Ramos (cell line): ENCODE data around the gene IWS1.
"Not testable (repeated sequence)": the region's sequence is repeated elsewhere in the genome, so short reads cannot be mapped to it uniquely, and the experiment has no call there.

Source experiments
- in situ Hi-C: fragments of 300-500 bp; cut with MboI; formaldehyde crosslinking; loops from one replicate; pipeline ENCODE4 v1.14.3; 2022; ENCODE audit warnings: low sequenced_read_pairs; ENCODE audit not compliant: unreplicated experiment

Gene IWS1

GRCh38 chr2:127561371-127561770 lies 35.1 kb upstream of the IWS1 start:
- in situ Hi-C loops = no loop called here

DNA sequence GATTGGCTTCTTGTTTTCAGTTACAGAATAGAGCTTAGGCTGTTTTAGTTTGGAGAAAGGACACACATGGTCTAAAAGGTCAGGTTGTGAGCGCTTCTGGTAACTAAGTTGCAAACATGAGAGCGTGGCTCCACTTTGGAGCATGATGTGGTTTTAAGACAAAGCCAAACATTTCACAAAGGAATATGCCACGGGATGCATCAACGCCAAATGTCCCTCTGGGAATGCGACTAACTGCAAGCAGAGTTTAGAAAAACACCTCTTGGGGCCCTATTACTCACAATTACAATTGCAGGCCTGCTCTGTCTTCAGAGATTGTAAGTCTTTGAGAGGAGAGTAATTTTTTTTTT lies 34.6 kb upstream of the IWS1 start:
- in situ Hi-C loops = no loop called here

DNA sequence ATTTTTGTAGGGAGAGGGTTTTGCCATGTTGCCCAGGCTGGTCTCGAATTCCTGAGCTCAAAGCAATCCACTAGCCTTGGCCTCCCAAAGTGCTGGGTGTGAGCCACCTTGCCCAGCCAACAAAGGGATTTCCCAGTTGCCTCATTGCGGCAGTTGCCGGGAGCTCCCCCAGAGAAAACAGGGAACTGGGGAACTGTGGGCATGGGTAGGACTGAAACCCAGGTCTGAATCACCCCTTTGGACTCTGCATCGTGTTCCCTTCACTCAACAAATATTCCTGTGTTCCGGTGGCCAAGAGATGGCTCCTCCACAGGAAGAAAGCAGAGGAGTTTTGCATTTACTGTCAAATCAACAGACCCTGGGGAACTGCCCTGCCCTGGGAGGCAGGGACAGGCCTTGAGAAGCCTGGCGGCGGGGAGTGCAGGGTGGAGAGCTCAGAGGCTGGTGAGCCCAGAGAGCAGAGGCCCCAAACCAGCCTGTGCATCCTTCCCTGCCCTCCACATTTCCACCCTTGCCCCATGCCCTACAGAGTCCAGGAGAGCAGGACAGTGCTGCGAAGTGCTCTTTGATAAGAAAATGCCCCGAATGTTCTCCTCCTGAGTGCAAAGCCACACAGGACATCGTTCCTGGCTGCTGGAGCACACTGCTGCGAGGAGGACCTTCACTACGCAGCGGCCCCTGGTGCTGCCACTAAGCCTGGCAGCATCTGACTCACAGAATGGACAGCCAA lies 34.1 kb upstream of the IWS1 start:
- in situ Hi-C loops = no loop called here

GRCh38 chr2:127559454-127559853 lies 33.2 kb upstream of the IWS1 start:
- in situ Hi-C loops = no loop called here

DNA sequence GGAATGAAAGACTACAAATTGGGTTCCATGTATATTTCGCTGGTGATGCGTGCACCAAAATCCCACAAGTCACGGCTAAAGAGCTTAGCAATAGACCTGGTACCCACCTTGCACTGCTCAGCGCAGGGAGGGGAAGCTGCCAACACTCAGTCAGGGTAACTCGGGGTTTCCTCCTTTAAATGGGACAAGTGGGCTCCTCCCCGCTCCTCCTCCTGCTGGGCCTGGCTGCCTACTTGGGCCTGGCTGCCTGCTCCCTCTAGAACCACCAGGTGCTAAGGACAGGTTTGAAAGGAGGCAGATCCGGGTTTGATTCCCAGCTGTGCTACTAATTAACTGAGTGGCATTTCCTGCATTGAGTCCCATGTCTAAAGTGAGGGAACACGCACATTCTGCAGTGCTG lies 32.6 kb upstream of the IWS1 start:
- in situ Hi-C loops = no loop called here

- in situ Hi-C loops = no loop called here
These were observed 26.6 kb upstream of the IWS1 start for GRCh38 chr2:127552846-127553245.

GRCh38 chr2:127552336-127552735 lies 26.0 kb upstream of the IWS1 start:
- in situ Hi-C loops = no loop called here

GRCh38 chr2:127551221-127551930 lies 25.1 kb upstream of the IWS1 start:
- in situ Hi-C loops = no loop called here

- in situ Hi-C loops = no loop called here
These were observed 20.5 kb upstream of the IWS1 start for GRCh38 chr2:127546797-127547196.

DNA sequence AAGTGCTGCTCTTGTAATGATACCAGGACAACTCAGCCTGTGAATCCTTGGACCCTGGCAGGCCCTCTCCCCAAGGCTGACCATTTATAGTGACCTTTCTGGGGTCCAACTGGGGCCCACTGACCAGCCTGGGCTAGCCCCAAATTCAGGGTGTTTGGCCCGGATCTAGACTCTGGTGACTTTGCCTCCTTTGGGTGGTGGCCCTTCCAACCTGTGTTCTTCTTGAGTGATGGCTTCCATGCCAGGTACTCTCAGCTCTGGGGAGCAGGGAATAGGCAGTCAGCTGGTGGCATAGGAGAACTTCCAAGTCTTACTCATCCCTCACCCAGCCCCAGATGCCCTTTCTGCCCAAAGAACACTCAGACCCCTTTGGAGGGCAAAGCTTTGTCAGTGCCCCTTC lies 19.5 kb upstream of the IWS1 start:
- in situ Hi-C loops = no loop called here

DNA sequence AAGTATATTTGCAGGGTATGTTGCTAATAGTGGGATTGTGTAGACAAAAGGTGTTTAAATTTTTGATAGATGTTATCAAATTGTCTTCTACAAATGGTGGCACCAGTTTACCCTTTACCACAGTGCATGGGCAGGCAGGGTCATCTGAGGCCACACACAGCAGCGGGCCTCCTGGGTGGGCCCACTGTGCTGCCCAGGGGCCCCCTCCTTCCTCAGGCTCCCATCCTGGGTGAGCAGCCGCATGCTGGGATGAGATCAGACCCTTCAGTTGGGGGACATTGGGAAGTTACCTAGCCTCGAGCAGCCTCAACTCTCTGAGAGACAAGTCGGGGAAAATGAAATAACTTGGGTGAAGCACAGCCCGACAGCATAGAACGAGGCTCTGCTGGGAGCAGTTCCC lies 18.9 kb upstream of the IWS1 start:
- in situ Hi-C loops = no loop called here

- in situ Hi-C loops = not testable (repeated sequence)
These were observed 16.8 kb upstream of the IWS1 start for GRCh38 chr2:127543013-127543501.

GRCh38 chr2:127542231-127542630 lies 15.9 kb upstream of the IWS1 start:
- in situ Hi-C loops = no loop called here

- in situ Hi-C loops = no loop called here
These were observed 15.5 kb upstream of the IWS1 start for GRCh38 chr2:127541809-127542208.

- in situ Hi-C loops = no loop called here
These were observed 11.4 kb upstream of the IWS1 start for GRCh38 chr2:127537644-127538043.

- in situ Hi-C loops = no loop called here
These were observed 10.6 kb upstream of the IWS1 start for GRCh38 chr2:127536707-127537541.

- in situ Hi-C loops = no loop called here
These were observed 9.6 kb upstream of the IWS1 start for GRCh38 chr2:127535918-127536317.

GRCh38 chr2:127535422-127535901 lies 9.2 kb upstream of the IWS1 start, which contains the start of gene MYO7B:
TSS of gene MYO7B (plus strand) at chr2:127535683. CDS start at chr2:127559723, 24,040 bp downstream.
- in situ Hi-C loops = no loop called here

DNA sequence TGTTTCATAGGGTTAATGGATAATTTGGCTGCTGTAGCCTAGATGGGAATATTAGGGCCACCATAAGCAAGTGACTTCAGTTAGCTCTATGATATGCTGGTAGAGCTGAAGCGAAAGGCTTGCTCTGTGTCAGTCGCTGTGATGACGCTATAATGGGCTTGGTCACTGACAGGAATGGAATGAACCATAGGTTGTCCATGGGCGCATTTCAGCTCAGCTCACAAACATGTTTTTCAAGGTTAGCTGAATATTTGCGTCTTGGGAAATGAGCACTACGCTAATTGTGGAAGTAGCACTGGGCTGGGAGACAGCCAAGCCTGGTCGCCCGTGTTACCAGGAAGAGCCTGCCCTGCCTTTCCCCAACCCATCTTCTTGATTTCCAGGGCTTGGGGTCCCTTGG lies 6.0 kb upstream of the IWS1 start:
- in situ Hi-C loops = no loop called here

DNA sequence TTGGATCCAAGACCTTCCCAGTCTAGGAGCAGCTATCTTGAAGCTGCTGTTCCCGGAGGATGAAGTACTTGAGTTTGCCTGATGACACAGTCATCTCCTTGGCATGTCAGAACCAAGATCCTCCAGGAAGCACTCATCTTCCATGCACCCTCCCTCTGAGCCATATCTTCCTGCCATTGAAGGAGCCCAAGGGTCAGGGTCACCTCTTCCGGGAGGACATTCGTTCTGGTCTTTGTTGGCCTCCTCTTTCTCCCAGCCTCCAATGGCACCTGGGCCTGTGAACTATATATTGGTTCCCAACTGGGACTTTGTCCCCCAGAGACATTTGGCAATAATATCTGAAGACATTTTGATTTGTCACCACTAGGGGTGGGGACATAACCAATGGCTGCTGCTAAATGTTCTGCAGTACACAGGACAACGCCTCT lies 4.9 kb upstream of the IWS1 start:
- in situ Hi-C loops = no loop called here
